Upper lobe of left lung (tissue), 4 donors: ENCODE measurements around the gene KLHL29.

Source experiments
- POLR2AphosphoS5 ChIP-seq, 2 donors: sonication (generic); formaldehyde crosslinking; IDR thresholded peaks; one replicate each; pipeline ENCODE4 v1.5.1; 2017; ENCODE audit warnings: antibody characterized with exemption in 2 of 2
- TF ChIP-seq, protein P1 (sequence below), 6 experiments: fragments of 450-650 bp in 4 of 6; fragments of 200-600 bp in 2 of 6; sonication (generic) in 2 of 6; IDR thresholded peaks; one replicate each; pipeline ENCODE4 v1.5.1; 2016 to 2019; ENCODE audit warnings: antibody characterized with exemption in 6 of 6

GRCh38 chr2:23666980-23667357, 282.0 kb downstream of the KLHL29 start:
- TF ChIP-seq, protein P1, sequence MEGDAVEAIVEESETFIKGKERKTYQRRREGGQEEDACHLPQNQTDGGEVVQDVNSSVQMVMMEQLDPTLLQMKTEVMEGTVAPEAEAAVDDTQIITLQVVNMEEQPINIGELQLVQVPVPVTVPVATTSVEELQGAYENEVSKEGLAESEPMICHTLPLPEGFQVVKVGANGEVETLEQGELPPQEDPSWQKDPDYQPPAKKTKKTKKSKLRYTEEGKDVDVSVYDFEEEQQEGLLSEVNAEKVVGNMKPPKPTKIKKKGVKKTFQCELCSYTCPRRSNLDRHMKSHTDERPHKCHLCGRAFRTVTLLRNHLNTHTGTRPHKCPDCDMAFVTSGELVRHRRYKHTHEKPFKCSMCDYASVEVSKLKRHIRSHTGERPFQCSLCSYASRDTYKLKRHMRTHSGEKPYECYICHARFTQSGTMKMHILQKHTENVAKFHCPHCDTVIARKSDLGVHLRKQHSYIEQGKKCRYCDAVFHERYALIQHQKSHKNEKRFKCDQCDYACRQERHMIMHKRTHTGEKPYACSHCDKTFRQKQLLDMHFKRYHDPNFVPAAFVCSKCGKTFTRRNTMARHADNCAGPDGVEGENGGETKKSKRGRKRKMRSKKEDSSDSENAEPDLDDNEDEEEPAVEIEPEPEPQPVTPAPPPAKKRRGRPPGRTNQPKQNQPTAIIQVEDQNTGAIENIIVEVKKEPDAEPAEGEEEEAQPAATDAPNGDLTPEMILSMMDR (IDR thresholded peaks at IDR 0.05), result no peak
- no peak for TF ChIP-seq POLR2AphosphoS5 (IDR thresholded peaks at IDR 0.05)
